ENCODE results near the gene LGALS9C.
"Not testable (repeated sequence)": the region's sequence is repeated elsewhere in the genome, so short reads cannot be mapped to it uniquely, and the experiment has no call there.

The LGALS9C gene

DNA sequence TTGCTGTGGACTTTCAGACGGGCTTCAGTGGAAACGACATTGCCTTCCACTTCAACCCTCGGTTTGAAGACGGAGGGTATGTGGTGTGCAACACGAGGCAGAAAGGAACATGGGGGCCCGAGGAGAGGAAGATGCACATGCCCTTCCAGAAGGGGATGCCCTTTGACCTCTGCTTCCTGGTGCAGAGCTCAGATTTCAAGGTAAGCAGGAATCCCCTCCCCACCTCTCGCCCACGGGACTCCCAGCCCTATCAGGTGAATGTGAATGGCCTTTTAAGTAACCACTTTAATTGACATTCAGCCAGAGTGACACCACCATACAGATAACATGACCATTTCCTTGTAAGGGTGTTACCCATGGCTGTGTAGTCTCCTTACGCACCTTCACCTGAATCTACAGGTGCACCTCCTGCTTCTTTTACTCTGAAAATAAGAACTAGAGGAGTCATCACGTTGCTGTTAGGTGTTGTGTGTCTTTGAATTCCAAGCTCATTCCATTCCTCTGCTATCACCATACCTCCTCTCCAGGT is 9.4 kb downstream of the LGALS9C start:
- H3K27me3 ChIP-seq (ENCODE audit: control insufficient read depth, insufficient read depth, low read length); H3K4me2 ChIP-seq (ENCODE audit: low read length); H3K9me3 ChIP-seq (replicated peaks; ENCODE audit: low read length); H3K4me3 ChIP-seq (ENCODE audit: low read length); H3K36me3 ChIP-seq (ENCODE audit: insufficient read depth, low read length); H3K9ac ChIP-seq (ENCODE audit: low read depth, low read length); H3K4me1 ChIP-seq (ENCODE audit: control insufficient read depth, insufficient read depth, low read length): not testable (repeated sequence)

DNA sequence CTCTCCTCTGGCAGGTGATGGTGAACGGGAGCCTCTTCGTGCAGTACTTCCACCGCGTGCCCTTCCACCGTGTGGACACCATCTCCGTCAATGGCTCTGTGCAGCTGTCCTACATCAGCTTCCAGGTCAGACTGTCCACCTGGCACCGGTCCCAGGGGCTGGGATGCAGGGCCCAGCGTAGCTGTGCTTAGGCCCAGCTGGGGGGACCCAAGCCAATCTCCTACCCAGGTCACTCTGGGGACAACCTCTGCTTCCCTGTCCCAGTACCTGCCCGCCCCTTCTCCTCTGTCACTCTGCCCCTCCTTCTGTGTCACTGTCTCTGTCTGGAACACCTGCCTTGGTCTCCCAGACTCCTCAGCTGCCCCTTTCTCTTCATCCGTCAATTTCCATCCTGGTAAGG is 11.0 kb downstream of the LGALS9C start:
- not testable (repeated sequence) for H3K9ac ChIP-seq (ENCODE audit: low read depth, low read length)

DNA sequence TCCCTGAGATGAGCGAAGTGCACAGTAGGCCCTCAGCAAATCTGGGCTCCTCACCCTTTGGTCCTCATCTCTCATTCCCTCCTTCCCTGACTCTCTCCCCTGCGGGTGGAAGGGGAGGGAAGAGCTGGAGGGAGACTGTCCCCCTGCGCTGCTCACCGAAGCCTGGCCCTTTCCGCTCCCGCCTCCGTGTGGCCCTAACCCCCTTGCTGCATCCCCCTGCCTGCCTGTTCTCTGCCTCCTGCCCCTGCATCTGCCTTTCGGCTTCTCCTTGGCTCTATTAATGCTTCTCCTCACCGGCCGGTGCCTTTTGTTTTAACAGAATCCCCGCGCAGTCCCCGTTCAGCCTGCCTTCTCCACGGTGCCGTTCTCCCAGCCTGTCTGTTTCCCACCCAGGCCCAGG is 12.0 kb downstream of the LGALS9C start:
- not testable (repeated sequence) for H3K4me2 ChIP-seq (ENCODE audit: low read length); H3K36me3 ChIP-seq (ENCODE audit: insufficient read depth, low read length); H3K9ac ChIP-seq (ENCODE audit: low read depth, low read length); H3K4me1 ChIP-seq (ENCODE audit: control insufficient read depth, insufficient read depth, low read length); H3K4me3 ChIP-seq (ENCODE audit: low read length); H3K27me3 ChIP-seq (ENCODE audit: control insufficient read depth, insufficient read depth, low read length); H3K9me3 ChIP-seq (replicated peaks; ENCODE audit: low read length)

More for the DNA sequence above, 11.0 kb downstream of the LGALS9C start:
- not testable (repeated sequence) for H3K4me2 ChIP-seq (ENCODE audit: low read length); H3K9me3 ChIP-seq (replicated peaks; ENCODE audit: low read length); H3K4me3 ChIP-seq (ENCODE audit: low read length); H3K36me3 ChIP-seq (ENCODE audit: insufficient read depth, low read length); H3K4me1 ChIP-seq (ENCODE audit: control insufficient read depth, insufficient read depth, low read length); H3K27me3 ChIP-seq (ENCODE audit: control insufficient read depth, insufficient read depth, low read length)

DNA sequence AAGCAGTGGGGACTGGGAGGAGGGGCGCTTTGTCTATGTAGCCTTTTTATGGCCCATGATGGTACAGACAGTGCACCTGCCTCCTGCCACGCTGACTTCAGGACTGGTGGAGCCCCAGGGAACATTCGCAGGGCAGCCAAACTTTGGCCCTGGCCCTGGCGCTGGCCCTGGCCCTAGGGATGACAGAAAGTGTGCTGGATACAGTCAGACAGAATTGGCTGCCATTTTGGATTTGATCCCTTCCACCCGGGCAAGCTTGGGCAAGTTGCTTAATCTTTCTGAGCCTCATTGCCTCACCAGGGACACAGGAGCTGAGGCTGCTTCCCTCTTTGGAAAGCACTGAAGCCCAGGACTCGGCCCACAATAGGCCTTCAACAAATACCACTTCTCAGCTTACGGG is 13.4 kb downstream of the LGALS9C start:
- H3K36me3 ChIP-seq (ENCODE audit: insufficient read depth, low read length); H3K4me1 ChIP-seq (ENCODE audit: control insufficient read depth, insufficient read depth, low read length): not testable (repeated sequence)

DNA sequence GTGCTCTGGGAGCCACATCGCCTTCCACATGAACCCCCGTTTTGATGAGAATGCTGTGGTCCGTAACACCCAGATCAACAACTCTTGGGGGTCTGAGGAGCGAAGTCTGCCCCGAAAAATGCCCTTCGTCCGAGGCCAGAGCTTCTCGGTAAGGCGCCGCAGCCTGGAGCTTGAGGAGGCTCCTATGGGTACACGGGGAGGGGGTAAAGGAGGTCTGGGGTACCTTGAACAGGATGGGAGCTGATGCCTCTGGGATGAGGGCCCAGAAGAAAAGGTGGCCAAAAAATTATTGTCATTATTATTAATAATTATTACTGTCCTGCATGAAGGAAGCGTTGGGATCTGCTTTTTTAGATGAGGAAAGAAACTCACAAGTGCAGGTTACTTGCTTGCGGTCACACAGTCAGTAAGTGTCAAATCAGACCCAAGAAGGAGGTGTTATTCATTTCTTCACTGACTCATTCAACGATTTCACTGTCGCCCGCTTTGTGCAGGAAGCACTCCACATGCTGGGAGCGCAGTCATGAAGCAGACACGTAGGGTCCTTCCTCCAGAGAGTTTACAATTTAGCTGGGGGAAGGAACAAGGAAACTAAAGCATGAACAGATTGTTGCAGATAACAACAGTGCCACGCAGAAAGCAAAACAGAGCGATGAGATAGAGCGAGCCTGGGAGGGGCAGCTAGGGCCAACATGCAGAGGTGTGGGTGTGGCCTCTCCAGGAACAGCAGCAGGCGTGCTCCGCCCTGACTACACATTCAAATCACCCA is 16.3 kb downstream of the LGALS9C start:
- H3K4me1 ChIP-seq (ENCODE audit: control insufficient read depth, insufficient read depth, low read length); H3K9ac ChIP-seq (ENCODE audit: low read depth, low read length); H3K4me2 ChIP-seq (ENCODE audit: low read length); H3K4me3 ChIP-seq (ENCODE audit: low read length); H3K36me3 ChIP-seq (ENCODE audit: insufficient read depth, low read length); H3K9me3 ChIP-seq (replicated peaks; ENCODE audit: low read length); H3K27me3 ChIP-seq (ENCODE audit: control insufficient read depth, insufficient read depth, low read length): not testable (repeated sequence)

More for the DNA sequence above, 13.4 kb downstream of the LGALS9C start:
- H3K4me2 ChIP-seq (ENCODE audit: low read length); H3K9ac ChIP-seq (ENCODE audit: low read depth, low read length); H3K27me3 ChIP-seq (ENCODE audit: control insufficient read depth, insufficient read depth, low read length); H3K4me3 ChIP-seq (ENCODE audit: low read length); H3K9me3 ChIP-seq (replicated peaks; ENCODE audit: low read length): not testable (repeated sequence)

DNA sequence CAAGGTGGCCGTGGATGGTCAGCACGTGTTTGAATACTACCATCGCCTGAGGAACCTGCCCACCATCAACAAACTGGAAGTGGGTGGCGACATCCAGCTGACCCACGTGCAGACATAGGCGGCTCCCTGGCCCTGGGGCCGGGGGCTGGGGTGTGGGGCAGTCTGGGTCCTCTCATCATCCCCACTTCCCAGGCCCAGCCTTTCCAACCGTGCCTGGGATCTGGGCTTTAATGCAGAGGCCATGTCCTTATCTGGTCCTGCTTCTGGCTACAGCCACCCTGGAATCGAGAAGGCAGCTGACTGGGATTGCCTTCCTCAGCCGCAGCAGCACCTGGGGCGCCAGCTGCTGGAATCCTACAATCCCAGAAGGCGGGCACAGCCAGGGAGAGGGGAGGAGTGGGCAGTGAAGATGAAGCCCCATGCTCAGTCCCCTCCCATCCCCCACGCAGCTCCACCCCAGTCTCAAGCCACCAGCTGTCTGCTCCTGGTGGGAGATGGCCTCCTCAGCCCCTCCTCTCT is 17.7 kb downstream of the LGALS9C start:
- H3K9me3 ChIP-seq (replicated peaks; ENCODE audit: low read length); H3K4me2 ChIP-seq (ENCODE audit: low read length); H3K27me3 ChIP-seq (ENCODE audit: control insufficient read depth, insufficient read depth, low read length); H3K9ac ChIP-seq (ENCODE audit: low read depth, low read length); H3K4me1 ChIP-seq (ENCODE audit: control insufficient read depth, insufficient read depth, low read length); H3K4me3 ChIP-seq (ENCODE audit: low read length); H3K36me3 ChIP-seq (ENCODE audit: insufficient read depth, low read length): not testable (repeated sequence)

DNA sequence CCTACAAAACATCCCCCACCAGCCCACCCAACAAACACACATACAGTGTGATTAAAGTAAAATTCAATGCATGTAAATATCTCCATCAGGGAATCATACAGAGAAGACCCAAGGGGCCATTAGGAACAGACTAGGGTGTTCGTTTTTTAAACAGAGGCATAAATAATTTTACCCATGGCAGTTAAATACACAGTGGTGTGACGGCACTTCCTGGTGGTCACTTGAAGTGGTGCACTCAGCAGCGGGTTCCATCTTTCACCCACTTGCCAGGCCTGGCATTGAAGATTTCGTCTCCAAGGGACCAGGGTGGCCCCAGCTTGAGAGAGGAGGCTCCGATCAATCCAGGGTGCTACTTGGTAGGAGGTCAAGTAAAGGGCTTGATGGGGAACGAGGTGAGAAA is 20.5 kb downstream of the LGALS9C start:
- not testable (repeated sequence) for H3K9ac ChIP-seq (ENCODE audit: low read depth, low read length); H3K4me1 ChIP-seq (ENCODE audit: control insufficient read depth, insufficient read depth, low read length); H3K4me3 ChIP-seq (ENCODE audit: low read length); H3K9me3 ChIP-seq (replicated peaks; ENCODE audit: low read length); H3K36me3 ChIP-seq (ENCODE audit: insufficient read depth, low read length); H3K27me3 ChIP-seq (ENCODE audit: control insufficient read depth, insufficient read depth, low read length); H3K4me2 ChIP-seq (ENCODE audit: low read length)

DNA sequence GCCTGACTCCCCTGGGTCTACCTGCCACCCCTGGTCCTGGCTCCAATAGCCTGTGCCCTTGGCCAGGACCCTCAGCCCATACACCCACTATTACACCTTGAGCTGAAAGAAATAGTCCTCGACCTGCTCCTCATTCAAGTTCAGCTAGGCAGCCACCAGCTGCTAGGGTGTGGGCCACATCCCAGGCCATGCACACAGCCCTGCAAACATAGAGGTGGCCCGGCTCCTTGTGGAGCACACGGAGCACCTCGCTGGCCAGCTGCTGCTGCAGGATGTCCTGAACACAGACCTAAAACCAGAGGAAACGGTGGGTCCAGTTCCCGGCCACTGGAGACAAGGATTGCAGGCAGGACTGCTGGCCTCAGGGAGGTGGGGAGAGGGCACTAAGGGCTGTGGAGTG is 22.5 kb downstream of the LGALS9C start:
- H3K4me2 ChIP-seq (ENCODE audit: low read length); H3K9me3 ChIP-seq (replicated peaks; ENCODE audit: low read length): not testable (repeated sequence)

DNA sequence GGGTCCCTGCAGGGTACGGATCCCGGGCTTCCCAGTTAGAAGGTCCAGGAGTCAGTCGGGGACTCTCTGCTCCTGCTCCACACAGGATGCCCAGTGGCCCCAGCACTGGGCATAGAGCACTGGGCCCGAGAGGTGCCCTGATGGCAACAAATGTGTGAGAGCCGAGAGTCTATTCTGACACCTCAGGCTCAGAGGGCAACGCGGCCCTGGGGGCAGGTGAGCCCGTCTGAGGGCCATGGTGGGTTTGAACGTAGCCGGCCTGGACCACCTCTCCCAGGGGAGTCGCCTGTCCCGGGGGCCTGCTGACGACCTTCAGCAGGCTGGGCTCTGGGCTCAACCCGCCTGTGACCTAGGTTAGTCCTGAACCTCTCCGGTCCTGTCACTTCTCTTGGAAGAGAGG is 23.2 kb downstream of the LGALS9C start:
- H3K36me3 ChIP-seq (ENCODE audit: insufficient read depth, low read length); H3K27me3 ChIP-seq (ENCODE audit: control insufficient read depth, insufficient read depth, low read length); H3K4me3 ChIP-seq (ENCODE audit: low read length); H3K9ac ChIP-seq (ENCODE audit: low read depth, low read length); H3K9me3 ChIP-seq (replicated peaks; ENCODE audit: low read length); H3K4me2 ChIP-seq (ENCODE audit: low read length); H3K4me1 ChIP-seq (ENCODE audit: control insufficient read depth, insufficient read depth, low read length): not testable (repeated sequence)

More for the DNA sequence above, 22.5 kb downstream of the LGALS9C start:
- H3K36me3 ChIP-seq (ENCODE audit: insufficient read depth, low read length); H3K4me1 ChIP-seq (ENCODE audit: control insufficient read depth, insufficient read depth, low read length); H3K27me3 ChIP-seq (ENCODE audit: control insufficient read depth, insufficient read depth, low read length); H3K4me3 ChIP-seq (ENCODE audit: low read length); H3K9ac ChIP-seq (ENCODE audit: low read depth, low read length): not testable (repeated sequence)

DNA sequence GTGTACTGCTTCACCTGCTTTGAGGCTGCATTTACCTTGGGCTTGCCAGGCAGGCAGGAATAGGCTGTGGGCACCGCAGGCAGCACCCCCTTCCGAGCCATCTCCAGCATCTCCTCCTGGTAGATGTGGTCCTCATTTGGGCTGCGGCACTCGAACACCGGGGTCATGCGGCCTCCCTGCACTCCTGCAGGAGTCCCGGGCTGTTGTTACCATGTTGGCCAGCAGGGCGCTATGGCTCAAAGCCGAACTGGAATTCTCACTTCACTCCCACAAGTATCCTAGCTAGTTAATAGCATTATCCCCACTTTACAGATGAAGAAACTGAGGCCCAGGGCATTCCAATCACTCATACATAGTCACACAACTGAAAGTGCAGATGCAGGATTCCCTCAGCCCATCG is 23.7 kb downstream of the LGALS9C start:
- H3K4me2 ChIP-seq (ENCODE audit: low read length); H3K9me3 ChIP-seq (replicated peaks; ENCODE audit: low read length); H3K36me3 ChIP-seq (ENCODE audit: insufficient read depth, low read length); H3K9ac ChIP-seq (ENCODE audit: low read depth, low read length); H3K4me3 ChIP-seq (ENCODE audit: low read length); H3K4me1 ChIP-seq (ENCODE audit: control insufficient read depth, insufficient read depth, low read length); H3K27me3 ChIP-seq (ENCODE audit: control insufficient read depth, insufficient read depth, low read length): not testable (repeated sequence)

DNA sequence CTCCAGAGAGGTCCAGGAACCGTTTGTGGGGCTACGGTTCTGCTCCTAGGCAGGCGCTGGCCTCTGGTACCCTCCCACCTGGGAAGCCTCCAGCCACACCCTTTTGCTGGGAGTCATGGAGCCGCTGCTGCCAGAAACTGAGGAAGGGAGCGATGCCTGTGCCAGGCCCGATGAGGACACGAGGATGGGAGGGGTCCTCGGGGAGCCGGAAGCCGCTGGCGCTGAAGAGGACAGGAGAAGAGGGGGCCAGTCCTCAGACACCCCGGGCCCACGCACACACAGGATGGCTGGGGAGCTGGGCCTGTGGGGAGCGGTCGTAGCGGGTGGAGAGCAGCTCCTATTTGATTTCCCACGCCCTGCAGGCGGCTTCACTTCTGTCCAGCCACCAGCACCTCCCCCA is 24.2 kb downstream of the LGALS9C start:
- not testable (repeated sequence) for H3K4me3 ChIP-seq (ENCODE audit: low read length); H3K9me3 ChIP-seq (replicated peaks; ENCODE audit: low read length); H3K9ac ChIP-seq (ENCODE audit: low read depth, low read length); H3K27me3 ChIP-seq (ENCODE audit: control insufficient read depth, insufficient read depth, low read length); H3K4me1 ChIP-seq (ENCODE audit: control insufficient read depth, insufficient read depth, low read length); H3K36me3 ChIP-seq (ENCODE audit: insufficient read depth, low read length); H3K4me2 ChIP-seq (ENCODE audit: low read length)

DNA sequence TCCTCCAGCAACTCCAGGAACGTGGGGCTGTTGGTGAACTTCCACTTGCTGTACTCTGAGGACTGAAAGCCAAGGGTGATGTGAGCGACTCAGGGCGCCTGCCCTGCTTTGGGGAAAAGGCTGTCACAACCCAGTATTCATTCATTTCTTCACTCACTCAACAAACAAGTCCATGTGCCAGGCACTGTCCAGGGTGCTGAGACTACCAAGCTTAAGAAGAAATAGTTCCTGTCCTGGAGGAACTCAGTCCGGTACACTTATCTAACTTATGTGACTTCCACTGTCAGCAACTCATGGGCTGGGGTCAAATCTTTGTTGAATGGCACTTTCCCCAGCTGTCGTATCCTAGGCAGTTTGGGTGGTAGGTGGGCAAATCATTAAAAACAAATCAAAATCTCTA is 26.6 kb downstream of the LGALS9C start:
- not testable (repeated sequence) for H3K4me3 ChIP-seq (ENCODE audit: low read length); H3K4me2 ChIP-seq (ENCODE audit: low read length); H3K9me3 ChIP-seq (replicated peaks; ENCODE audit: low read length); H3K27me3 ChIP-seq (ENCODE audit: control insufficient read depth, insufficient read depth, low read length); H3K4me1 ChIP-seq (ENCODE audit: control insufficient read depth, insufficient read depth, low read length); H3K9ac ChIP-seq (ENCODE audit: low read depth, low read length); H3K36me3 ChIP-seq (ENCODE audit: insufficient read depth, low read length)

Data from skeletal muscle satellite cell (primary cell).